ENCODE data around the gene SPI1. TPM values are rescaled to one million over a fixed set of nuclear protein-coding genes. Genes with fewer than 3 reads are reported as not detected.
A peak's percentile ranks its signal among the peaks of the same experiment; 100 is the strongest.

Gene SPI1
- total and polyA plus RNA-seq, 12 donors: 2.7 to 79.2 (median 41.8) TPM

DNA sequence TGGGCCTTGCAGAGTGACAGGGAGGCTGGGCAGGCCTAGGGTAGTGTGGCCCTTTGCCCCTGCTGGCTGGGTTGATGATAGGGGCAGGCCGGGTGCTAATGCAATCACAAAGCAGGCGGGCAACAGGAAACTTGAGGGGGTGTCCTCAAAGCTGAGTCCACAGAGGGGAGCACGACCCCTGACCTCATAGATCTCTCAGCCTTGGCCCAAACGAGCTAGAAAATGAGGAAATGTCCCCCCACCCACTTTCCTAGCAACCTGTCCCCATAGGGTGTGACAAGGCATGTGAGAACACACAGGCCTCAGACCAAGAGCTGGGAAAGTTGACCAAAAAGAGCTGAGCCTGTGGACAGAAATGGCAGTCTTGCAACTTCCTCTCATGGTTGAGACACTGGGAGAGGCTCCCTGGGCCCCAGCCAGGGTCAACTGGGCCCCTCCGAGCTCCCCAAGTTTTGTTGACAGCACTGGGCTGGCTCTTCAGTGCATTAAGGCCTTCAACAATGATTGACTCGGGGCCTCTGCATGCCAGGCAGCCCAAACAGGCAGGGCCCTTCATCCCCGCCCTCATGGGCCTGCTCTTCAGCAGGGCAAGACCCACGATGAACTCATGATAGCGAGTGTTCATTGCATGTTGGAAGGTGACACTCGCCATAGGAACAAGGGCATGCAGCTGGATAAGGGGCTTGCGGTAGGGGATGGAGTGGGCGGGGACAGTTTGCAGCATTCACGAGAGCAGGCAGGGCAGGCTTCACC is 9.8 kb upstream of the SPI1 start:
- Histone ChIP-seq H3K27ac (peak overlapping the region in 2 of 5 donors; percentile 12 to 82), H3K4me1 (replicated peaks in 1 of 2) (no peaks in the 10 kb centered on the region), H3K36me3 (replicated peaks in 1 of 2) (no peaks in the 10 kb centered on the region), H3K4me3 (no peak overlapping the region), H3K27me3 (no peaks in the 10 kb centered on the region), H3K9me3 (replicated peaks in 1 of 3) (no peaks in the 10 kb centered on the region)
- TF ChIP-seq, protein P1, sequence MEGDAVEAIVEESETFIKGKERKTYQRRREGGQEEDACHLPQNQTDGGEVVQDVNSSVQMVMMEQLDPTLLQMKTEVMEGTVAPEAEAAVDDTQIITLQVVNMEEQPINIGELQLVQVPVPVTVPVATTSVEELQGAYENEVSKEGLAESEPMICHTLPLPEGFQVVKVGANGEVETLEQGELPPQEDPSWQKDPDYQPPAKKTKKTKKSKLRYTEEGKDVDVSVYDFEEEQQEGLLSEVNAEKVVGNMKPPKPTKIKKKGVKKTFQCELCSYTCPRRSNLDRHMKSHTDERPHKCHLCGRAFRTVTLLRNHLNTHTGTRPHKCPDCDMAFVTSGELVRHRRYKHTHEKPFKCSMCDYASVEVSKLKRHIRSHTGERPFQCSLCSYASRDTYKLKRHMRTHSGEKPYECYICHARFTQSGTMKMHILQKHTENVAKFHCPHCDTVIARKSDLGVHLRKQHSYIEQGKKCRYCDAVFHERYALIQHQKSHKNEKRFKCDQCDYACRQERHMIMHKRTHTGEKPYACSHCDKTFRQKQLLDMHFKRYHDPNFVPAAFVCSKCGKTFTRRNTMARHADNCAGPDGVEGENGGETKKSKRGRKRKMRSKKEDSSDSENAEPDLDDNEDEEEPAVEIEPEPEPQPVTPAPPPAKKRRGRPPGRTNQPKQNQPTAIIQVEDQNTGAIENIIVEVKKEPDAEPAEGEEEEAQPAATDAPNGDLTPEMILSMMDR (IDR thresholded peaks at IDR 0.05): no peak
- TF ChIP-seq POLR2A (IDR thresholded peaks at IDR 0.05): no peak
- peak in 1 of 7 donors; percentile 41 for DNase-seq
- intact Hi-C loops (cut with DNase I): no loop called here
- WGBS, 4 donors: 72 to 82% (median 78%) methylated on average over 11 to 13 of the region's 13 CpGs

DNA sequence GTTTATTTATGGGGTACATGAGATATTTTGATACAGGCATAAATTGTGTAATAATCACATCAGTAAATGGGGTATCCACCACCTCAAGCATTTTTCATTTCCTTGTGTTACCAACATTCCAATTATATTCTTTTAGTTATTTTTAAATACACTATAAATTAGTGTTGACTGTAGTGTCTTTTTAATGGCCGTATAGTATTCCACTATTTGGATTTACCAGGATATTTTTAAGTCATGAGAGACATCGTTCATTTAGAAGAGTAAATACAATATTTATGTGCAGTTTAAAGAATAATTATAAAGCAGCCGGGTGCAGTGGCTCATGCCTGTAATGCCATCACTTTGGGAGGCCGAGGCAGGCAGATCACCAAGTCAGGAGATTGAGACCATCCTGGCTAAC is 6.2 kb upstream of the SPI1 start:
- H3K27ac ChIP-seq: no peak overlapping the region
- no peaks in the 10 kb centered on the region for H3K36me3 ChIP-seq (replicated peaks in 1 of 2)
- H3K27me3 ChIP-seq: no peaks in the 10 kb centered on the region
- H3K4me1 ChIP-seq (replicated peaks in 1 of 2): no peaks in the 10 kb centered on the region
- no peaks in the 10 kb centered on the region for H3K9me3 ChIP-seq (replicated peaks in 1 of 3)
- WGBS, 4 donors: 87 to 92% (median 90%) methylated on average over 4 of the region's 4 CpGs
- TF ChIP-seq, protein P1 (IDR thresholded peaks at IDR 0.05): no peak
- TF ChIP-seq POLR2A (IDR thresholded peaks at IDR 0.05): no peak
- DNase-seq: no peak
- no peak overlapping the region for H3K4me3 ChIP-seq
- intact Hi-C loops (cut with DNase I): no loop called here

- Histone ChIP-seq H3K36me3 (replicated peaks in 1 of 2) (no peaks in the 10 kb centered on the region), H3K4me3 (no peak overlapping the region), H3K27me3 (no peaks in the 10 kb centered on the region), H3K27ac (no peak overlapping the region), H3K4me1 (replicated peaks in 1 of 2) (no peaks in the 10 kb centered on the region), H3K9me3 (replicated peaks in 1 of 3) (no peaks in the 10 kb centered on the region)
- DNase-seq: no peak
- intact Hi-C loops (cut with DNase I): no loop called here
- TF ChIP-seq, protein P1 (IDR thresholded peaks at IDR 0.05): no peak
- TF ChIP-seq POLR2A (IDR thresholded peaks at IDR 0.05): no peak
- 55 to 60% (median 56%) methylated on average over 4 of the region's 4 CpGs for WGBS, 4 donors
Observed at GRCh38 chr11:47383071-47383470, 4.7 kb upstream of the SPI1 start.

GRCh38 chr11:47380078-47380477 is 1.7 kb upstream of the SPI1 start:
- Histone ChIP-seq H3K4me3 (no peak overlapping the region), H3K4me1 (replicated peaks in 1 of 2) (no peaks in the 10 kb centered on the region), H3K36me3 (replicated peaks in 1 of 2) (no peaks in the 10 kb centered on the region), H3K27me3 (no peaks in the 10 kb centered on the region), H3K27ac (no peak overlapping the region), H3K9me3 (replicated peaks in 1 of 3) (no peaks in the 10 kb centered on the region)
- 84 to 94% (median 91%) methylated on average over 2 of the region's 2 CpGs for WGBS, 4 donors
- DNase-seq: no peak
- intact Hi-C loops (cut with DNase I): no loop called here
- TF ChIP-seq POLR2A (IDR thresholded peaks at IDR 0.05): no peak
- TF ChIP-seq, protein P1 (IDR thresholded peaks at IDR 0.05): no peak
